GM12878 (cell line): ENCODE data around the gene PGAP3. TPM values are rescaled to one million over a fixed set of nuclear protein-coding genes. Genes with fewer than 3 reads are reported as not detected.

Experiments used
- DPF2 ChIP-seq: fragments of 450-650 bp; IDR thresholded peaks from 2 replicates; pipeline ENCODE4 v1.6.1; 2017; ENCODE audit warnings: mild to moderate bottlenecking
- IRF5 ChIP-seq: fragments of 450-650 bp; IDR thresholded peaks from 2 replicates; pipeline ENCODE4 v1.6.1; 2017; ENCODE audit warnings: borderline replicate concordance
- RB1 ChIP-seq: fragments of 450-650 bp; formaldehyde crosslinking; IDR thresholded peaks from 2 replicates; pipeline ENCODE4 v1.6.1; 2017; ENCODE audit warnings: mild to moderate bottlenecking, borderline replicate concordance
- polyA plus RNA-seq, 11 experiments: library from polyadenylated mRNA; depleted of rRNA in 4 of 11; unstranded in 6 of 11; stranded (reverse) in 5 of 11; fragments of >200 nt; fragmentation: Nextera tagmentation in 4 of 11; fragmentation: Illumina TruSeq in 1 of 11; extraction: Ambion mirVana in 4 of 11; extraction: Trizol in 1 of 11; gene quantifications; 1 replicate in 1 of 11; 2 replicates in 10 of 11; pipeline versions ENCODE4 v1.2.1 to v1.2.3, GENCODE V29; 2011 to 2016; ENCODE audit warnings: inconsistent platforms in 2 of 11, missing spikeins in 2 of 11, low read depth in 1 of 11
- total RNA-seq, 4 experiments: library from RNA; depleted of rRNA in 3 of 4; stranded (reverse); fragments of >200 nt in 3 of 4; fragmentation: Illumina TruSeq in 1 of 4; extraction: Trizol in 1 of 4; gene quantifications; 2 replicates each; pipeline versions ENCODE4 v1.2.1 to v1.2.3, GENCODE V29; 2013 to 2021
- TF ChIP-seq, protein P1 (sequence below): IDR thresholded peaks from 2 replicates; pipeline ENCODE4 v1.6.1; 2012; ENCODE audit warnings: mild to moderate bottlenecking, low read depth, low read length
- TF ChIP-seq, protein P2 (sequence below): fragments of 450-650 bp; IDR thresholded peaks from 2 replicates; pipeline ENCODE4 v1.6.1; 2016; ENCODE audit warnings: mild to moderate bottlenecking

The PGAP3 gene
- total and polyA plus RNA-seq, 10 of the 15 experiments (the other 5 are each of a cell fraction or from before 2014, with no cell fraction given), result 0.21 to 10.0 (median 5.3) TPM

DNA sequence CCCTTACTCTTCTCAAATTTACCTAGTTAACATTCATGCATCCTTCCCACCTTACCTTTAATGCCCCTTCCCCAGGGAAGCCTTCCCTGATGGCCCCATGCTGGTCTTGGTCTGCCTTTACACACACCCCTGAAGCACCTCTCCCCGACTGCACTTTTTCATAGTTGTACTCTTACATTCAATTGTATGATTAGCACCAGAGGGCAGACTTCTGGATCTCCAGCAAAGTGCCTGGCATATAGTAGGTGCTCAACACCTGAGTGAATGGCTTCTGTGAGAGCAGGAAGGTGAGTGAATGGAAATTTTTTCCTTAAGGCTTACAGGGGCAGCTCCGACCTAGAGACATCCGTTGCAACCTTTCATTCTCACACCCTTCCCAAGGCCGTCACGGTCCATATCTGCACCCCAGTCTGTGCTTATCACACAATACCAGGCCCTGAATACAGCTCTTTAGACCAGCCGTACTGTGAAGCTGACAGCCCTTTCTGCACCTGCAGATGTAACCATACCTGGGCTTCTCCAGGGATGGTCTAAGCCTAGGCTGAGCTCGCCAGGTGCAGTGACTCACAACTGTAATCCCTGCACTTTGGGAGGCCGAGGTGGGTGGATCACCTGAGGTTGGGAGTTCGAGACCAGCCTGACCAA lies 4.4 kb downstream of the PGAP3 start (continued):
- TF ChIP-seq IRF5 (no peak), DPF2 (no peak), RB1 (no peak)
- TF ChIP-seq, protein P1, sequence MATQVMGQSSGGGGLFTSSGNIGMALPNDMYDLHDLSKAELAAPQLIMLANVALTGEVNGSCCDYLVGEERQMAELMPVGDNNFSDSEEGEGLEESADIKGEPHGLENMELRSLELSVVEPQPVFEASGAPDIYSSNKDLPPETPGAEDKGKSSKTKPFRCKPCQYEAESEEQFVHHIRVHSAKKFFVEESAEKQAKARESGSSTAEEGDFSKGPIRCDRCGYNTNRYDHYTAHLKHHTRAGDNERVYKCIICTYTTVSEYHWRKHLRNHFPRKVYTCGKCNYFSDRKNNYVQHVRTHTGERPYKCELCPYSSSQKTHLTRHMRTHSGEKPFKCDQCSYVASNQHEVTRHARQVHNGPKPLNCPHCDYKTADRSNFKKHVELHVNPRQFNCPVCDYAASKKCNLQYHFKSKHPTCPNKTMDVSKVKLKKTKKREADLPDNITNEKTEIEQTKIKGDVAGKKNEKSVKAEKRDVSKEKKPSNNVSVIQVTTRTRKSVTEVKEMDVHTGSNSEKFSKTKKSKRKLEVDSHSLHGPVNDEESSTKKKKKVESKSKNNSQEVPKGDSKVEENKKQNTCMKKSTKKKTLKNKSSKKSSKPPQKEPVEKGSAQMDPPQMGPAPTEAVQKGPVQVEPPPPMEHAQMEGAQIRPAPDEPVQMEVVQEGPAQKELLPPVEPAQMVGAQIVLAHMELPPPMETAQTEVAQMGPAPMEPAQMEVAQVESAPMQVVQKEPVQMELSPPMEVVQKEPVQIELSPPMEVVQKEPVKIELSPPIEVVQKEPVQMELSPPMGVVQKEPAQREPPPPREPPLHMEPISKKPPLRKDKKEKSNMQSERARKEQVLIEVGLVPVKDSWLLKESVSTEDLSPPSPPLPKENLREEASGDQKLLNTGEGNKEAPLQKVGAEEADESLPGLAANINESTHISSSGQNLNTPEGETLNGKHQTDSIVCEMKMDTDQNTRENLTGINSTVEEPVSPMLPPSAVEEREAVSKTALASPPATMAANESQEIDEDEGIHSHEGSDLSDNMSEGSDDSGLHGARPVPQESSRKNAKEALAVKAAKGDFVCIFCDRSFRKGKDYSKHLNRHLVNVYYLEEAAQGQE, result no peak
- TF ChIP-seq, protein P2, sequence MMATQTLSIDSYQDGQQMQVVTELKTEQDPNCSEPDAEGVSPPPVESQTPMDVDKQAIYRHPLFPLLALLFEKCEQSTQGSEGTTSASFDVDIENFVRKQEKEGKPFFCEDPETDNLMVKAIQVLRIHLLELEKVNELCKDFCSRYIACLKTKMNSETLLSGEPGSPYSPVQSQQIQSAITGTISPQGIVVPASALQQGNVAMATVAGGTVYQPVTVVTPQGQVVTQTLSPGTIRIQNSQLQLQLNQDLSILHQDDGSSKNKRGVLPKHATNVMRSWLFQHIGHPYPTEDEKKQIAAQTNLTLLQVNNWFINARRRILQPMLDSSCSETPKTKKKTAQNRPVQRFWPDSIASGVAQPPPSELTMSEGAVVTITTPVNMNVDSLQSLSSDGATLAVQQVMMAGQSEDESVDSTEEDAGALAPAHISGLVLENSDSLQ, result no peak
